CD1c-positive myeloid dendritic cell (primary cell): ENCODE data around the gene RTN4IP1.
"Not testable (repeated sequence)": the region's sequence is repeated elsewhere in the genome, so short reads cannot be mapped to it uniquely, and the experiment has no call there.

Experiments used
- DNase-seq: peaks from one replicate; pipeline ENCODE4 v3.0.0-alpha.2; 2016; ENCODE audit errors: extremely low spot score

RTN4IP1 gene

DNA sequence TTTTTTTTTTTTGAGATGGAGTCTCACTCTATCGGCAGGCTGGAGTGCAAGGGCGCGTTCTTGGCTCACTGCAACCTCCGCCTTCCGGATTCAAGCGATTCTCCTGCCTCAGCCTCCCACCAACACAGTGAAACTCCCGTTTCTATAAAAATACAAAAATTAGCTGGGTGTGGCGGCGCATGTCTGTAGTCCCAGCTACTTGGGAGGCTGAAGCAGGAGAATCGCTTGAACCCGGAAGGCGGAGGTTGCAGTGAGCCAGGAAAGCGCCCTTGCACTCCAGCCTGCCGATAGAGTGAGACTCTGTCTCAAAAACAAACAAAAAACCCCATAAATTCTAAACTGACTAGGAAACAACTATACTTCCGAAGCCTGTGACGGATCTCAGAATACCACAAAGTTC, 1.5 kb downstream of the RTN4IP1 start:
- DNase-seq: not testable (repeated sequence)

DNA sequence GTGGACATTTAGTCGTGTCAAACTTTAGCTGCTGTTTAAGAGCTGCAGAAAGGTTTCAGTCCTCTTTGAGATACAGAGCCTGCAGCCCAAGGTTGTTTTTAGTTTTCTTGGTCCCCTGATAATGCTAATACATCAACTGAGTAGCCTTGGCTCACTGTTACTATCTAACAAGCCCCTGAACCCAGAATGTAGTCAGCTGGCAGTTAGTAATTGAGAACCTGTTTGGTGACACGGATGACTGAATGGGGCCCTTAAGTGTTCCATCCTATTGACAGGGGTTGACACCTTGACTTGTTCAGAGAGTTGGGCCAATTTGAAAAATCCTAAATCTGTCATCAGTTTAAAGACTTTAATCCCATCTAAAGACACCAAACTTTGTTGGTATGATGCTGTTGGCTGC, 2.8 kb downstream of the RTN4IP1 start:
- DNase-seq: no peak

DNA sequence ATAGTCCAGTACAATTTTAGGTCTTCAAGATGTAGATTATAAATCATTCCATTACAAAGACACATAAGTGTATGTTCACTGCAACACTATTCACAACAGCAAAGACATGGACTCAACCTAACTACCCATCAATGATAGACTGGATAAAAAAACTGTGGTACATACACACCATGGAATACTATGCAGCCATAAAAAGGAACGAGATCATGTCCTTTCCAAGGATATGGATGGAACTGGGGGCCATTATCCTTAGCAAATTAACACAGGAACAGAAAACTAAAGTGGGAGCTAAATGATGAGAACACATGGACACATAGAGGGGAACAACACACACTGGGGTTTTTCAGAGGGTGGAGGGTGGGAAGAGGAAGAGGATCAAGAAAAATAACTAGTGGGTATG, 6.3 kb downstream of the RTN4IP1 start:
- no peak for DNase-seq

DNA sequence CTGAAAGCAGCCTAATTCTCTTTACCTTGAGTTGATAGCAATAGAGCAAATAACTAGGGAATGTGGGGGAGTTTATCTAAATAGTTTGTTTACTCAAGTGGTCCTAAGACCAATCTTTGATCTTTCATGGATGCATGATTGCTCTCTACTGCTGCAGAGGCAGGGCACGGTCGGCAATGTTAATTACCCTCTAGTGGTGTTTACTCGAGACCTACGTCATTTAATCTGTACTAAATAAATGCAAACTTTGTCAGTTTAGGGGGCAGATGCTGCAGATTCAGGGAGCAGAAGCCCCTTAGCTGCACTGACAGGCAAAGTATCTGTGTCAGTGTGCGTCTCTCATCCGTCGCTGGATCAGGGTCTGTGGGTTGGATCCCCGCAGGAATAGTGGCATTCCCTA, 6.9 kb downstream of the RTN4IP1 start:
- no peak for DNase-seq

DNA sequence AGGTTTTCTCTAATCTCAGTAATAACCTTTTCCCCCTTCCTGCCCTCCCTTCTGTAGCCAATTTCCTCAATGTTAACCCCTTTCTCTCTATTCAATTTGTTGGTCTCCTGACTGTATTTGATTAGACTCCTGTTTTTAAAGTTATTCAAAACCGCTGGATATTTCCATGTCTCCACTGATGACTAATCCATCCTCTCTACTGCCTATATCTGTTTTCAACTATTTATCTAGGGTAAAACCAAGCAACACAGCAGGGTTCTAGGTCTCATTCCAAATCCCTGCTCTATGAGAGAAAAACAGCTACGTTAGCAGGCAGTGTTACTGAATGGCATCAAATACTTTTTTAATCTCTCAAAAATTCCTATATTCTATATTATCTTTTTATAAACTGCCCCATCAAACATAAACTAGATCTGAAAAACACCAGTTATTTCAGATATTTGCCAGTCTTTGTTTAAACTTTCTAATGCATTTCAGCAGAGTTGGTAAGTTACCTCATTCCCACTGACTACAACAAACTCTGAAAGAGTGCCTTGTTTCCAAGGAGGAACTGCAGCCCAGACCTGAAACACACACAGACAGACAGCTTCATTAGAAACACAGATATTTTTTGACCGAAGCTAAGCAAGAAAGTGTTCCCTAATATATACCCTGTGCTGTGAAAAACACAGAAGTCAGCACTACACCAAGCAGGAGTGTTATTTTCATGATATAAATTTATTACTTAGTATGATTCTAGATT, 8.2 kb downstream of the RTN4IP1 start:
- DNase-seq: no peak

DNA sequence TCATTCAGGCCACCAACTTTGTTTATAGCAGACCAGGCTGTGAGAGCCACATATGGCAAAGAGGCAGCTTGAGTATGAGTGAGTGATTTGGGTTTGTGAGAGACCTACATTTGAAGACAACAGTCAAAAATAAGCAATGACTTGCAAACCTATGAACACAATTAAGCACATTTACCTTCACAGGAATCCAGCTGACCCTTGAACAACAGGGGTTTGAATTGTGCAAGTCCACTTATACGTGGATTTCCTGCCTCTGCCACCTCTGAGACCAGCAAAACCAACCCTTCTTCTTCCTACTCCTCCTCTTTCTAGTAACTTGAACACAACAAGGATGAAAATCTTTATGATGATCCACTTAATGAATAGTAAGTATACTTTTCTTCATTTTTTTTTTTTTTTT, 10.1 kb downstream of the RTN4IP1 start:
- DNase-seq: no peak

DNA sequence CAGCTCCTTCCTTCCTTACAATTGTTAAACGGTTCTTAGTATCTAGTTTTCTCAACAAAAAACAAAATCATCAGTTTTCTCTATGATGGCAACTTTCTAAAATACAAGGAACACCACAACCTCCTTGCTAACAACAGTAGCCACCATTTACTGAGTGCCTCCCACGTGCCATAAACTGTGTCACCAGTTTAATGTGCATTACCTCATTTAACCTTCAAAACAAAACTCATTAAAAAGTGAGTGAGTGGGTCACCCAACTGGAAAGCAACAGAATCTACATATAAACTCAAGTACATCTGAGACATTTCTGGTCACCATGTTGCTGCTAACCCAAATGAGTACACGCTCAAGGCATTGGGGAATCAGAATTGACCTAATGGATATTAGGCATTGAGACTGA, 11.0 kb downstream of the RTN4IP1 start:
- no peak for DNase-seq

DNA sequence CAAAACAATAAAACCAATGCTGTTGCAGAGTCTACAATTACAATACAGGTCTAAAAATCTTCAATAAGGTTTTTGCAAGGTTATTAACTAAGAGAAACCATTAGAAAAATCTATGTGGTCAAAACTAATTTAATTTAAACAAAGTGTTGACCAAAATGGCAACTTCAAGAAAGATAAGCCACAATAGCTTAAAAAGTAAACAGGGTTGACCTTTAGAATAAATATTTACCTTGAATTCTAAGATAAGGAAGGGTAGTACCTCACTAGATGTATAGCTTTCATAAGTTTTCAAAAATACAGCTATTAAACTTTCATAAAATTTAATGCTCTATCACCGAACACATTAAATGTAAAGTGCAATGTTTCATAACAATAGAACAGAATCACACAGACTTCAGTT, 11.4 kb downstream of the RTN4IP1 start:
- DNase-seq: no peak

DNA sequence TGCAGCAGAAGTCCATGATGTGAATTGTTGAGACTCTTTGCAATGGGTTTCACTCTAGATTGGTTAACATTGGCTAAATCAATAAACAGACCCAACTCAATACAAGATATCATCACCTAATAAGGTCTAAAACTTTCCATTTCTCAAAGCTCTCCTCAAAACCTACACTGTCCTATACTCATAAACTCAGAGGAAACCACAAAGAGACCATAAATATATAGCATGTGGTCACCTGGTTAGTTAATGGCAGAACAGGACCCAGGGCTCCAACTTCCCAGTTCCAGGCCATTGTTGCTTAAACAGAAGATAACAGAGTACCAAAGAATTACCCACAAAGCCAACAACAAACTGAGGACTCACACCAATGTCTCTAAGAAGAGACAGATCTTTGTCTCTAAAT, 12.0 kb downstream of the RTN4IP1 start:
- no peak for DNase-seq

DNA sequence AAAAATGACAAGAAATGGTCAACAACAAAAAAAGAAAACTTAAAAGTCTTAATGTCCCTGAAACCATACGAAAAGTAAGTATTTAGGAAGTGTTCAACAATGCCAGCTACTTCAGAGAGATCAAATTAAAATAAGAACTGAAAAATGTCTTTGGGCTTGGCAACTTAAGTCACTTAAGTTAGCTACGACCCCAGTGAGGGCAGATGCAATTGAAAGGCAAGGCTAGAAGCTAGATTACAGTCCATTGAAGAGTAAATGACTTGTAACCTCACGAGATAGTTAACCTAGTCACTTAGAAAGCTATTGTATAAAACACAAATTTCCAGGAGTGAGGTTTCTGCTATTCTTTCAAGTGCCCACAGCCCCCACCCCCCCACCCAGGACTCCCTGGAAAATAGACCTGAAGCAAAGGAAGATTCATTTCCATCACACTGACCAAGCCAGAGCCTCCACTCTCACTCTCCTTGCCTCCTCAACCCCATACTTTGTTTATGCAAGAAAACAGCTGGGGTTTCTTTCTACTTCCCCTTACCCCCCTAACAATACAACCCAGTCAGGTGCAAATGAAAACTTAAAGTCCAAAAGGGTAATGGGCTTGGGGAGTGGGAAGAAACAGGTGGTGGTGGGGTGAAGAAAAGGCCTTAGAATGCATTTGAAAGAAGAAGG, 14.6 kb downstream of the RTN4IP1 start:
- DNase-seq: no peak

DNA sequence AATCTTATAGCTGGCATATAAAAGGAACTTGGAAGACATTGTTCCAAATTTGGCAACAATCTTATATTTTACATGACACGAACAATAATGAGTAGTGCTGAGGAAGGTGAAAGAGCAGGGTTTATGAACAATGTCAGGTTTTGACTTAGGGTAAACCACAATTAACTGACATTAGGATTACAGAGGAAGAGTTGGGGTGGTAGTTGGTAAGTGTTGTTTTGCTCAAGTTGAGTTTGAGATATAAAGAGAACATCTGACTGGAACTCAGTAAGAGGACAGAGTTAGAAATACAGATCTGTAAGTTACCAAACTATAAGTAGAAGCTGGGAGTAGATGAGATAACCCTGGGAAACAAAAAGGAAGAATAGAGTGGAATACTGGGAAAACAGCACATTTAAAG, 15.1 kb downstream of the RTN4IP1 start:
- DNase-seq: no peak

DNA sequence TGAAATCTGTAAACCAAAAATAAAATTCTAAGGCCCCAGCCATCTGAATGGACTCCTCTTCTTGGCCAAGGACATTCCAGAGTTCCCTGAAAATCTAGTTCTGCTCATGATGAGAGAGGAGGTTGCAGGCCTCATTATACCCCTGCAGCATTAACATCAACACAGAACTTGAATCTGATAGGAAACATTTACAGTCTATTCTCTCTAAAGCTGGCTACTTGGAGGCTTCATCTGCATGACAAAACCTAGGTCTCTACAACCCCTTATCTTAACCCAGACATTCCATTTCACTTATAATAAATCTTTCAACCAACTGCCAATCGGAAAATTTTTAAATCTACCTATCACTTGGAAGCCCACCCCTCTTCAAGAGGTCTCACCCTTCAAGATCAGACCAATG, 15.7 kb downstream of the RTN4IP1 start:
- DNase-seq: no peak

DNA sequence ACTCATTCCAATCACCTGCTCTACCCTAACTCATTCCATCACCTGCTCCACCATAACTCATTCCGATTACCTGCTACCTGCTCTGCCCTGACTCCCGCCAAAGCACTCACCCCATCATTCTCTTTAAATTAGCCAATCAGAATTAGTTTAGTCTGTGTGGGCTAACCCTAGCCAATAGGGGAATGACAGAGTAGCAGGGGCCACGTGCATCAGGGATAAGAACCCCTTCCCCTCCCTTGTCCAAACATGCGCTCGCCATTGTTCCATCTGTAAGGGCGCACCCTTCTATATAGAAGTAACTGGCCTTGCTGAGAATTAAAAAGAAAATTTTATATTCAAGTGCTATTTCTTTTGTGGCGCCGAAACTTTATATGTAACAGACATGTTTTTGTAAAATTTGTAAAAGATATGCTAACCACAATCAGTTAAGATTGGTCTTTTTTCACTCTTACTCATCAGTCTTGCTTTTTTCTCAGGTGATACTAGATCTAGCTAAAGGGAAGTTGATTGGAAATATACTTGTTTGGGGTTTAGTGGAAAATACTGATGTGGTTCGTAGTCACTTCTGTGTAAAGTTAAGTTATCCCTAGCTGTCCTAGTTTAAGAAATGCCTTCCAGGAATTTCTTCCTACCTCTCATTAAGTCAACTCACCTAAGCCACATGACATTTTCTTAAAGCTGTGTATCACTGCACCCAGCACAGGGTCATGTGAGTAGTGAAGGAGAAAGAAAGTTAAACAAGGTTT, 16.5 kb downstream of the RTN4IP1 start:
- no peak for DNase-seq

DNA sequence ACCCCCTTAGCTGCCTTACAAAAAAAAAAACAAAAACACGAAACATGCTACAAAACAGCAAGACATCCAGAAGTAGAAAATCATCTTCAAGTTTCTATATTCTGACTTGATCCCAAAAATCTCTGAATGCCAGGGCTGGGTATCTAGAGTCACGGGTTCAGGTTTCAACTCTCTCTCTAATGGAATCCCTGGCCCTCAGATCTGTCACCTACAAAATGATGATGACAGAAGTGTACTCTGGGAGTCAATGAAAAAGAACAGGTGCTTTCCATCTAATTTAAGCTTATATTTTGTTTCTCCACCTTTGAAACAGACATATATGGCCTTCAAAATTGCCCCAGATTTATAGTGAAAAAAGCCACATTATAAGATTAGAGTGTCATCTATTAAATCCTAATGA, 18.3 kb downstream of the RTN4IP1 start:
- no peak for DNase-seq

DNA sequence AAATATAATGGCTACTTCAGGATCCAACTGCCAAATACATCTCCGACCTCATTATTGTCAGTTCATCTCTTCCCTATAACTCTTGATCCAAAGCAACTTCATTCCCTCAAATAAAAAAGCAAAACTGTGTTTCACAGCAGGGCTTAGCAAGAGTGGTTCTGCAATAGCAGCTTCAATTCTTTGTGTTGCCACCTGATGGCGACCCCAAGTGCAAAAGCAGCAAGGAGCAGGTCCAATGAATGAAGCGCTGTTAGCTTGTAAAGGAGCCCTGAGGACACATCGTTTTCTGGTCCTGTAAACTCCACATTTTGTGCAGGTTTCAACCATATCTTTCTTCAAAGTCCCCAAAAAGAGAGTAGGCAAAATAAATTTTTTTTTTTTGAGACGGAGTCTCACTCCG, 19.6 kb downstream of the RTN4IP1 start:
- DNase-seq: no peak

DNA sequence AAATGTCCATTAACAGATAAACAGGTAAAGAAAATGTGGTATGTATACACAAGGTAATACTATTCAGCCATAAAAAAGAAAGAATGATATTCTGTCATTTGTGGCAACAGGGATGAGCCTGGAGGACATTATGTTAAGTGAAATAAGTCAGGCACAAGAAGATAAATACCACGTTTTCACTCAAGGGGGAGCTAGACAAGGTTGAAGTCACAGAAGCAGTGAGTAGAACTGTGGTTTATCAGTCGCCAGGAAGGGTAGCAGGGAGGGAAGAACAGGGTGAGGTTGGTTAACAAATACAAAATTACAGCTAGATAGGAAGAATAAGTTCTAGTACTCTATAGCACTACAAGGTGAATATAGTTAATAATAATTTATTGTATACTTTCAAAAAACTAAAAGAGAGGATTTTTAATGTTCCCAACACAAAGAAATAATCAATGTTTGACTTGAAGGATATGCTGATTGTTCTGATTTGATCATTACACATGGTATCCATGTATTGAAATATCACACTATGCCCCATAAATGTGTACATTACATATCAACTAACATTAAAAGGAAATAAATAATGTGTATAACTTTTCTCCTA, 21.1 kb downstream of the RTN4IP1 start:
- DNase-seq: peak; percentile 56

DNA sequence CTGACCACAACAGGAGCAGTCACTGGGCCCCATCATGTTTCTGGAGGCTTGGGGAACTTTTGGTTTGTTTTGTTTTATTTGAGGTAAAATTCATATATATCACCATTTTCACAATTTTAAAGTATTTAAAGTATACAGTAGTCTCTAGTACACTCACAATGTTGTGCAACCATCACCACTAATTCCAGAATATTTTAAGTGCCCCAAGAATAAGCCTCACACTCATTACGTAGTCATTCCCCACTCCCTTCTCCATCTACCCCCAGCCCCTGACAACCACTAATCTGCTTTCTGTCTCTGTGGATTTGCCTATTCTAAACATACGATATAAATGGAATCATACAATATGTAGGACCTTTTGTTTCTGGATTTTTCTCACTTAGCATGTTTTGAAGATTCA, 29.0 kb downstream of the RTN4IP1 start:
- DNase-seq: no peak

DNA sequence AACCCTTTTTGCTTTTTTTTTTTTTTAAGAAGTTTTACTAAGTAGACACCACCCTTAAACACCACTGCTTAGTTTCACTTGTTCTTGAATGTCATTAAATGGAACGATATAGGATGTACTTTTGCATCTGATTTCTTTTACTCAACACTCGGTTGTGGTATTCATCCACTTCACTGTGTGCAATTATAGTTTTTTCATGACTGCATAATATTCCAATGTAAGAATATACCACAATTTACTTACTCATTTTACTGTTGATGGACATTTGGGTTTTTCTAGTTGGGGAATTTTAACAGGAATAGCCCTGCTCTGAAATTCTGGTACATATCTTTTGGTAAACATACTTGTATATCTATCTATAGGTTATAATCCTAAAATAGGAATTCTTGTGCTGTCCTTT, 29.9 kb downstream of the RTN4IP1 start:
- DNase-seq: no peak

DNA sequence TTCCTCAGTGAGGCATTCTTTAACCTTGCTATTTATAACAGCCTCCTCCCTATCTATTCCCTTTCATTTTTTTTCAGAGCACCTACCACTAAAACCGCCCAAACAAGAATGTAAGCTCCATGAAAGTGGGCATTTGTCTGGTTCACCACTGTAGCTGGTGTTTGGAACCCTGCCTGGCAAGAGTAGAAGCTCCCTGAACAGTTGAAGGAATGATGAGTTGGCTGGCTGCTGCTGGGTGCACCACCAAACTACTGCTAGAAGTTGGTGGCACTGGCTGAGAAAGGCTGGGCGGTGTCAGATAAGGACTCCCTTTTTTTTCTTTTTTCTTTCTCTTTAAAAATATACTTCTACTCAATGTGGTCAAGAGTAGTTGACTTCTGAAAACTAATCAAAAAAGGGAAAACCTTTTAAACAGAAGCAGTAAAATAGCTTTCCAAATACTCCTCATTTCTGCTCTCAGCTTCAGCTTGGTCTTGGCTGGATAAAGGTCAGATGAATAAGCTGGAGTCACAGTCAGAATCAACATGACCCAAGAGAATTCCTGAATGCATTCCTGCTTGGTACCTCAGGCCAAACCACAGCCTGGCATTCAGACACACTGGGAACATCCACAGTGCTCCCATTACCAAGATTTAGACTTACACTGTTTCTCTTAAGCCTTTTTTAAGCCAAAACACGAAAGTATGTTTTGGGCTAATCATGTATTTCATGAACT, 38.0 kb downstream of the RTN4IP1 start:
- DNase-seq: no peak

DNA sequence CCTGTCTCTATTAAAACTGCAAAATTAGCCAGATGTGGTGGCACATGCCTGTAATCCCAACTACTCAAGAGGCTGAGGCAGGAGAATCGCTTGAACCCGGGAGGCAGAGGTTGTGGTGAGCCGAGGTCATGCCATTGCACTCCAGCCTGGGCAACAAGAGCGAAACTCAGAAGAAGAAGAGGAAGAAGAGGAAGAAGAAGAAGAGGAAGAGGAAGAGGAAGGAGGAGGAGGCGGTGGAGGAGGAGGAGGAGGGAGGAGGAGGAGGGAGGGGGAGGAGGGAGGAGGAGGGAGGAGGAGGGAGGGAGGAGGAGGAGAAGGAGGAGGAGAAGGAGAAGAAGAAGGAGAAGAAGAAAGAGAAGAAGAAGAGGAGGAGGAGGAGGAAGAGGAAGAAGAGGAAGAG, 40.4 kb downstream of the RTN4IP1 start:
- not testable (repeated sequence) for DNase-seq

DNA sequence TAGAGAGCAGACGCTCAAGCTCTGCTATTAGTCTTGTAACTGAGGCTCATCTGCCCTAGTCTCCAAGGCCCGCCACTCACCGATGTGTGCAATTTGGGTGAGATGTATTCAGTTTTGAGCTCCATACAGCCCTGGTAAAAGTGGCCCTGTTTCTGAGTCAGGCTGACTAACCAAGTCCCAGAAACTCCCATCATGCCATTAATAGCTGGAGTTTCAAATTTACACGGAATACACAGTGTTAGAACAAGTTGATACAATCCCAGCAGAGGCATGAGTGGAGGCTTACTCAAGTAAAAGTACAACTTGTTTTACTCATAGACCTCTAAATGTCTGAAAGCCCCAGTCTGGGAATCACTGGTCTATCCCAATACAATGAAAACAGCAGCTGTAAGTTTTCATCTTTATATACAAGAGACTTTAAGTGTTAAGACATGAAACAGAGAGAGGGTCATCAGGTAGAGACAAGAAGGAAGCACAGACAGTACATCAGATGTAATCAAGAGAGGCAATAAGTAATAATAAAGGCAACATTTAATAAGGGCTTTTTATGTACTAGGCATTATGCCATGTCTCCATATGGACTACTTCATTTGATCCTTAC, 42.4 kb downstream of the RTN4IP1 start:
- no peak for DNase-seq

DNA sequence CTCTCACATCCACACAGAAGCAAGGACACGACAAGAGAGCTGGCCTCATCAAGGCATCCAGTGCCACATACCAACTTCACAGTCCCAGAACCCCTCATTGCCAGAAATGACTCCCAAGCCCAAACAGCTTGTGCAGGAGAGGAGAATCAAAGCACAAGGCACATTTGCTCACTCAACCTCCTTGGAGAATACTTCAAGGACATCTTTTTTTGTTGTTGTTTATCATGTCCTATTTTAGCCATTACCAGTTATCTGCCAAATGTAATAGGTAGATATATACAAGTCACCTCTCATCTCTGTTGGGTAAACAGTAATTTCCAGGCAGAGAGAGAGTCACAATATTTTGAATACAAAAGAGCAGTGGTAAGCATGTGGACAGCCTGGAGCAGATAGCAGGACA, 47.8 kb downstream of the RTN4IP1 start:
- no peak for DNase-seq
